ENCODE data around the gene RALGAPA1.
A peak's percentile ranks its signal among the peaks of the same experiment; 100 is the strongest.
"Not testable (repeated sequence)": the region's sequence is repeated elsewhere in the genome, so short reads cannot be mapped to it uniquely, and the experiment has no call there.

Gene RALGAPA1

GRCh38 chr14:35696575-35696974, 112.5 kb downstream of the RALGAPA1 start:
- DNase-seq, result peak; percentile 35

- no peak for DNase-seq
These were observed 113.0 kb downstream of the RALGAPA1 start for GRCh38 chr14:35696119-35696518.

GRCh38 chr14:35695647-35696046, 113.4 kb downstream of the RALGAPA1 start:
- peak; percentile 18 for DNase-seq

GRCh38 chr14:35695072-35695471, 114.0 kb downstream of the RALGAPA1 start:
- no peak for DNase-seq

GRCh38 chr14:35689000-35689460, 120.1 kb downstream of the RALGAPA1 start:
- DNase-seq, result peak; percentile 52

GRCh38 chr14:35688126-35688826, 120.8 kb downstream of the RALGAPA1 start:
- DNase-seq, result no peak

- DNase-seq, result peak; percentile 80
These were observed 121.7 kb downstream of the RALGAPA1 start for GRCh38 chr14:35687335-35687939.

GRCh38 chr14:35683688-35684087, 125.4 kb downstream of the RALGAPA1 start:
- DNase-seq, result not testable (repeated sequence)

GRCh38 chr14:35682802-35683201, 126.3 kb downstream of the RALGAPA1 start:
- DNase-seq, result no peak

GRCh38 chr14:35678403-35679028, 130.6 kb downstream of the RALGAPA1 start:
- peak; percentile 18 for DNase-seq

- DNase-seq, result no peak
These were observed 139.3 kb downstream of the RALGAPA1 start for GRCh38 chr14:35669782-35670181.

- no peak for DNase-seq
These were observed 142.6 kb downstream of the RALGAPA1 start for GRCh38 chr14:35666429-35667043.

- no peak for DNase-seq
These were observed 147.2 kb downstream of the RALGAPA1 start for GRCh38 chr14:35661875-35662274.

GRCh38 chr14:35653045-35653444, 156.1 kb downstream of the RALGAPA1 start:
- DNase-seq, result no peak

GRCh38 chr14:35643513-35643912, 165.6 kb downstream of the RALGAPA1 start:
- no peak for DNase-seq

GRCh38 chr14:35637851-35638250, 171.2 kb downstream of the RALGAPA1 start:
- DNase-seq, result no peak

GRCh38 chr14:35637269-35637668, 171.8 kb downstream of the RALGAPA1 start:
- no peak for DNase-seq

- DNase-seq, result peak; percentile 3
These were observed 176.4 kb downstream of the RALGAPA1 start for GRCh38 chr14:35632676-35633075.

- no peak for DNase-seq
These were observed 176.8 kb downstream of the RALGAPA1 start for GRCh38 chr14:35632271-35632670.

- DNase-seq, result no peak
These were observed 177.9 kb downstream of the RALGAPA1 start for GRCh38 chr14:35631071-35631805.

GRCh38 chr14:35628989-35629388, 180.1 kb downstream of the RALGAPA1 start:
- DNase-seq, result no peak

- DNase-seq, result not testable (repeated sequence)
These were observed 182.1 kb downstream of the RALGAPA1 start for GRCh38 chr14:35626947-35627346.

- not testable (repeated sequence) for DNase-seq
These were observed 187.1 kb downstream of the RALGAPA1 start for GRCh38 chr14:35621996-35622395.
